NCI-H1417 treated with DMSO at 0.1 percent for 48 hours (cell line): ENCODE measurements around the gene METTL14.

ENCODE experiments used
- DNase-seq: peaks from one replicate; lab custom pipeline; 2025; lab: John Stamatoyannopoulos, UW

METTL14 gene

GRCh38 chr4:118759481-118759880, 74.3 kb downstream of the METTL14 start:
- DNase-seq = no peak

GRCh38 chr4:118760092-118760491, 74.9 kb downstream of the METTL14 start:
- no peak for DNase-seq

GRCh38 chr4:118760493-118760892, 75.3 kb downstream of the METTL14 start:
- DNase-seq = no peak

GRCh38 chr4:118761397-118762016, 76.3 kb downstream of the METTL14 start:
- no peak for DNase-seq

- no peak for DNase-seq
Observed at GRCh38 chr4:118762155-118762554, 77.0 kb downstream of the METTL14 start.

- no peak for DNase-seq
Observed at GRCh38 chr4:118762730-118763477, 77.7 kb downstream of the METTL14 start.
